Body of pancreas (tissue), 4 donors: ENCODE results near the gene C1QTNF8. TPM values are rescaled to one million over a fixed set of nuclear protein-coding genes. Genes with fewer than 3 reads are reported as not detected.

Experiments used
- ATAC-seq: fragments of 150-250 bp; one replicate; pipeline ENCODE4 v1.9.1; 2016
- DNase-seq, 4 donors: peaks; one replicate each; pipeline ENCODE4 v3.0.0-alpha.2; 2019
- H3K27ac ChIP-seq, 4 donors: fragments of 200-600 bp; sonication (generic); 1 replicate in 3 of 4; 2 replicates in 1 of 4; pipeline versions ENCODE4 v1.5.1 to v1.6.1; 2016 to 2019; ENCODE audit warnings: mild to moderate bottlenecking in 1 of 4, mixed read lengths in 1 of 4, moderate library complexity in 1 of 4
- H3K27me3 ChIP-seq, 2 donors: fragments of 200-600 bp; sonication (generic); one replicate each; pipeline ENCODE4 v1.6.0; 2016; ENCODE audit warnings: mild to moderate bottlenecking in 1 of 2
- H3K36me3 ChIP-seq, 2 donors: fragments of 200-600 bp; sonication (generic); replicated peaks in 1 of 2; 2 replicates each; pipeline ENCODE4 v1.5.1; 2016; ENCODE audit warnings: low read depth in 2 of 2; ENCODE audit not compliant: insufficient read depth in 1 of 2
- H3K4me1 ChIP-seq: fragments of 200-600 bp; sonication (generic); one replicate; pipeline ENCODE4 v1.6.0; 2016
- H3K4me3 ChIP-seq, 2 donors: fragments of 200-600 bp; sonication (generic); 1 replicate in 1 of 2; 2 replicates in 1 of 2; pipeline ENCODE4 v1.5.1; 2016 to 2019
- H3K9me3 ChIP-seq, 3 donors: fragments of 200-600 bp; sonication (generic); 1 replicate in 2 of 3; 2 replicates in 1 of 3; pipeline ENCODE4 v1.5.1; 2016
- CTCF ChIP-seq, 7 experiments: fragments of 450-650 bp in 4 of 7; fragments of 200-600 bp in 3 of 7; sonication (generic) in 3 of 7; IDR thresholded peaks; one replicate each; pipeline ENCODE4 v1.5.1; 2016 to 2019; ENCODE audit warnings: antibody characterized with exemption in 7 of 7
- POLR2A ChIP-seq, 3 donors: fragments of 450-650 bp; IDR thresholded peaks; one replicate each; pipeline ENCODE4 v1.6.1; 2016; ENCODE audit warnings: antibody characterized with exemption in 3 of 3, mild to moderate bottlenecking in 2 of 3
- whole genome bisulfite sequencing, 2 donors: methylation state at CpG; one replicate each; pipeline ENCODE4 v1.1.5; 2017; 5-methylcytosine and 5-hydroxymethylcytosine counted together
- intact Hi-C: fragments of 100-400 bp; cut with DNase I; formaldehyde crosslinking; loops from one replicate; pipeline ENCODE4 v1.15.1; 2023
- total RNA-seq, 2 donors: library from RNA; depleted of rRNA; stranded (reverse); fragments of >200 nt; gene quantifications; one replicate each; pipeline ENCODE4 v1.1.0, GENCODE V29; 2016

C1QTNF8 gene
- total RNA-seq, 2 donors from 2014 or later, result not detected

GRCh38 chr16:1078579-1079021 is 17.4 kb downstream of the C1QTNF8 start:
- peaks cover 0 to 54% of the 10 kb centered on the region in 2 donors for H3K27me3 ChIP-seq

GRCh38 chr16:1077877-1078578 is 18.0 kb downstream of the C1QTNF8 start:
- H3K27me3 ChIP-seq, result peaks cover 0 to 59% of the 10 kb centered on the region in 2 donors
- ATAC-seq (no peak), DNase-seq (no peak)
- no peak overlapping the region for H3K4me3 ChIP-seq
- peaks cover 30% of the 10 kb centered on the region for H3K4me1 ChIP-seq
- intact Hi-C loops, result no loop called here
- no peaks in the 10 kb centered on the region for H3K36me3 ChIP-seq
- WGBS, 2 donors, result 36 to 40% methylated on average over 1 to 34 of the region's 36 CpGs
- no peaks in the 10 kb centered on the region for H3K9me3 ChIP-seq
- TF ChIP-seq CTCF (IDR thresholded peaks at IDR 0.05) (no peak), POLR2A (IDR thresholded peaks at IDR 0.05) (no peak)
- H3K27ac ChIP-seq, result peak overlapping the region in 3 of 4 donors; percentile 34 to 65 (median 40)

More at GRCh38 chr16:1078579-1079021, 17.4 kb downstream of the C1QTNF8 start:
- TF ChIP-seq POLR2A (IDR thresholded peaks at IDR 0.05) (peak in 1 of 3 donors; percentile 22), CTCF (IDR thresholded peaks at IDR 0.05) (no peak)
- Histone ChIP-seq H3K9me3 (no peaks in the 10 kb centered on the region), H3K4me1 (peaks cover 30% of the 10 kb centered on the region), H3K27ac (peak overlapping the region in 3 of 4 donors; percentile 34 to 65 (median 40)), H3K36me3 (no peaks in the 10 kb centered on the region), H3K4me3 (no peak overlapping the region)
- ATAC-seq (peak; percentile 92), DNase-seq (peak; percentile 87 to 93 (median 92))
- intact Hi-C loops, result no loop called here
- 15 to 27% methylated on average over 4 to 28 of the region's 28 CpGs for WGBS, 2 donors

GRCh38 chr16:1076801-1077576 is 19.1 kb downstream of the C1QTNF8 start:
- H3K4me1 ChIP-seq, result peaks cover 33% of the 10 kb centered on the region
- ATAC-seq (no peak), DNase-seq (no peak)
- H3K4me3 ChIP-seq, result no peak overlapping the region
- intact Hi-C loops, result no loop called here
- no peak overlapping the region for H3K27ac ChIP-seq
- peaks cover 0 to 58% of the 10 kb centered on the region in 2 donors for H3K27me3 ChIP-seq
- no peak for TF ChIP-seq CTCF (IDR thresholded peaks at IDR 0.05)
- TF ChIP-seq POLR2A (IDR thresholded peaks at IDR 0.05), result no peak
- no peaks in the 10 kb centered on the region for H3K36me3 ChIP-seq
- 25 to 29% methylated on average over 10 to 16 of the region's 16 CpGs for WGBS, 2 donors
- no peaks in the 10 kb centered on the region for H3K9me3 ChIP-seq

GRCh38 chr16:1075546-1075945 is 20.5 kb downstream of the C1QTNF8 start:
- ATAC-seq (no peak), DNase-seq (no peak)
- Histone ChIP-seq H3K4me1 (peaks cover 32% of the 10 kb centered on the region), H3K36me3 (no peaks in the 10 kb centered on the region), H3K27ac (no peak overlapping the region), H3K9me3 (no peaks in the 10 kb centered on the region), H3K27me3 (peaks cover 0 to 61% of the 10 kb centered on the region in 2 donors), H3K4me3 (no peak overlapping the region)
- 61 to 69% methylated on average over 4 to 13 of the region's 13 CpGs for WGBS, 2 donors
- TF ChIP-seq POLR2A (IDR thresholded peaks at IDR 0.05), result no peak
- TF ChIP-seq CTCF (IDR thresholded peaks at IDR 0.05), result no peak
- intact Hi-C loops, result no loop called here
